GM23248 (cell line): ENCODE results near the gene SLC6A5.

Experiments used
- EZH2 ChIP-seq: fragments of 200-600 bp; sonication (generic); IDR thresholded peaks from 2 replicates; pipeline ENCODE4 v1.6.1; 2018; ENCODE audit warnings: antibody characterized with exemption, mild to moderate bottlenecking; ENCODE audit not compliant: insufficient read depth, poor library complexity, severe bottlenecking
- EZH2phosphoT487 ChIP-seq: fragments of 200-600 bp; sonication (generic); IDR thresholded peaks from 2 replicates; pipeline ENCODE4 v1.6.1; 2018; ENCODE audit warnings: antibody characterized with exemption, moderate library complexity, mild to moderate bottlenecking, low read depth; ENCODE audit not compliant: insufficient read depth

DNA sequence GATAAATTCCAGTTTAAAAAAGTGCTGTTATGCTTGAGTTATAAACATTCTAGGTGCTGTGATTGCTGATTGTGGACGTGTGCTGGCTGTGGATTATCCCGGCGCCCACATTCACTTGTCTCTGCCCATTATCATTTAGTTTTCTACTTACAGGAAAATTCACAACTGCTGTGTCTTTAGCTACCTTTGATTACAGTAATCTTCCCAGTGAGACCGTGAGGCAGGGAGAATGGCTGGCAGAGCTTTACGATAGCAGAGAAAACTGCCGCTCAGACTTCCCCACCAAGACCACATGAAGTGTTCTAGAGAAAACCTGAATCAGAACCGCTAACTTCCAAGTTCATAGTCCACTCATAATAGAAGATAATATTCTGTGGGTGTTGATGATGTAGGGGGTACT lies 35.4 kb downstream of the SLC6A5 start:
- TF ChIP-seq EZH2phosphoT487 (no peak), EZH2 (no peak)
